Kidney glomerular epithelial cell (primary cell): ENCODE results near the gene TBX10.
"Not testable (repeated sequence)": the region's sequence is repeated elsewhere in the genome, so short reads cannot be mapped to it uniquely, and the experiment has no call there.

Experiments
- DNase-seq: peaks from one replicate; lab custom pipeline; 2025; lab: John Stamatoyannopoulos, UW

The TBX10 gene

DNA sequence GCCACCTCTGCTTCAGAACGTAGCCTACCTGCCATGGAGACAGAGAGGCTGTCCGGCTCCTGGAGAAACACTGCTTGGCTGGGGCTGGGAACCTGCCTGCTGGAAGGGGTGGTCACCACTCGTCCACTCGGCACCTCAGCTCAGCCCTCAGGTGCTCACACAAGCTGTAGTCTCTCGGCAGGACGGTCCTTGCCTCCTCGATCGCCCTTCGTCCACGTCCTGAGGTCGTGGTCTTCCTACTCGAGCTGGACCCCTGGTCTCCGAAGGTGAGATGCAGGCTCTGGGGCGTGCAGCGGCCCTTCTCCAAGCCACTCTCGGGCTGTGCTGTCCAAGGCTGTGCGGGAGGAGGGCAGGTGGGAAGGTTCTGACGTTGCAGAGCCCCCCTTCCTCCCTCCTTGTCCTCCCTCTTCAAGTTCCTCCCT is at the start of gene TBX10:
Gene TBX10, minus strand, starts transcription at position 326 of the 422 bp plus-strand sequence. Its CDS starts 291 bp downstream, at position 35.
- no peak for DNase-seq

DNA sequence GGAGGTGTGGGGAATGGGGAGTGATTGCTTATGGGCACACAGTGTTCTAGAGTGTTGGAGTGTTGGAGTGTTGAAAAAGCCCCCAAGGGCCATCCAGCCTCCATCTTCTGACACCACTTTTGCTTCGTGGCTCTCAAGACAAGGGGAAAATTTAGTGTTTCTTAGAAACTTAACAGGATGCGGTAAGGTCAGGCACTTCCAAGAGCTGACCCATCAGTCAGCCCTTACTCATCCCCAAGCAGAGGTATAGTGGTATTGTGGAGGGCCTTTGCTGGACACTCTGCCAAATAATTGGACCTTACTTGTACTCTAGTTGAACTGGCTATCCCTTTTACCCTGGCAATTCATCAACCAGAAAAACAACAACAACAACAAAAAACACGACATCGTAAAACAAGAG is 49.6 kb upstream of the TBX10 start:
- DNase-seq: no peak

GRCh38 chr11:67687986-67688385 is 48.4 kb upstream of the TBX10 start:
- no peak for DNase-seq

GRCh38 chr11:67685641-67686332 is 46.2 kb upstream of the TBX10 start:
- not testable (repeated sequence) for DNase-seq

- DNase-seq: not testable (repeated sequence)
These were observed 42.8 kb upstream of the TBX10 start for GRCh38 chr11:67682126-67683034.

DNA sequence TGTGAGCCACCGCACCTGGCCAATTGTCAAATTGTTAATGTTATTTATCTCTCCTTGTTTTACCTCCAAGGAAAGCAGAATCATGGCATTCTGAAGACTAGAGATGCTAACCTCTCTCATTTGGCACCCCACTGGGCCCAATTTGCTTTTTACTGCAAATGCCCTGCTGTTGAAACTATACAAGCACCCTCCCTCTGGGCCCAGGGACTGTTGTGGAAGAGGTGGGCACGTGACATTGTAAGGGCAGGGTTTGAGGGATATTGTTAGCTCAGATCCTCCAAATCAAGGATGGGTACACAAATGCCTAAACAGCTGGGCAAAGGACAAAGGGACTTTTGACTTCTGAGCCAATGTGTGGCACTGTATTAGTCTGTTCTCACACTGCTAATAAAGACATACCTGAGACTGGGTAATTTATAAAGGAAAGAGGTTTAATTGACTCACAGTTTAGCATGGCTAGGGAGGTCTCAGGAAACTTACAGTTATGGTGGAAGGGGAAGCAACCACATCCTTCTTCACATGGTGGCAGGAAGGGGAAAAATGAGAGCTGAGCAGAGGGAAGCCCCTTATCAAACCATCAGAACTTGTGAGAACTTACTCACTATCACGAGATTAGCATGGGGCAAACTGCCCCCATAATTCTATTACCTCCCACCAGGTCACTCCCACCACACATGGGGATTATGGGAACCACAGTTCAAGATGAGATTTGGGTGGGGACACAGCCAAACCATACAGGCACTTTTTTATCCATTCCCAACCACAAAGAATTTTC is 41.3 kb upstream of the TBX10 start:
- DNase-seq: no peak

- DNase-seq: no peak
These were observed 35.6 kb upstream of the TBX10 start for GRCh38 chr11:67675058-67675747.

DNA sequence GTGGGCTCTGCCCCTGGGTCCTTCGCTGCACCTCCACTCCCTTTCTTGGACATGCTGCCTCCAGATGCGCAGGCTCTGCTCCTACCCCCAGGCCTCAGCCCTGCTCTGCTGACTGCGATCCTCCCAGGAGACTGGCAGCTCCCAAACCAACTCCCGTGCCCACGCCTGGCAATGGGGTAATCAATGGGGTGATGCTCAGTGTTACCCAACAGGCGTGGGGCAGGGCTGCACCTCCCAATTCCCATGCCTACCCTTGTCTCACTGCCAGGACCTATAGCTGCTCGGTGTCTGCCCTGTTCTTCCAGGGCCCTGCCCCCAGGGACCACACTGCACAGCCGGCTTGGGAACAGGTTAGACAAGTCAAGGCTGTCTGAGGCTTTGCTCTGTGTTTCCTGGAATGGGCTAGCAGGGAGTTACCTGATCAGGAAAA is 34.9 kb upstream of the TBX10 start, which contains the start of gene ALDH3B2:
Gene ALDH3B2, minus strand, starts transcription at position 182 of the 430 bp plus-strand sequence. CDS start 7,688 bp downstream, outside the sequence.
- DNase-seq: no peak

- no peak for DNase-seq
These were observed 34.3 kb upstream of the TBX10 start for GRCh38 chr11:67673902-67674301.

- DNase-seq: no peak
These were observed 33.8 kb upstream of the TBX10 start for GRCh38 chr11:67673358-67673757.

DNA sequence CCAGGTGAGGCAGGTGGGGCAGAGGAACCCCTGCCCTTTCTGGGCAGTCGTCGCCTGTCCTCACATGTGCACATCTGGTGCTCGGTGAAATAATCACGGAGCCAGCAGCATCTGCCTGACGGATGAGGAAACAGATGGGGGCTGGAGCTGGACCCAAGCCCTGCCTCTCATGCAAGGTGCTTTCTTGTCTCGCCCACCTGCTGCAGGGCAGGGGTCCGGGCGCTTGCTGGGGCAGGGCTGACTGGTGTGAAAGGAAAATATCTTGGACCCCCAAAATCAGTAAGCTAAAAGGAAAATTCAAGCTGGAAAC is 31.6 kb upstream of the TBX10 start:
- DNase-seq: no peak

GRCh38 chr11:67670316-67671210 is 31.0 kb upstream of the TBX10 start:
- no peak for DNase-seq

GRCh38 chr11:67668192-67668551 is 28.6 kb upstream of the TBX10 start:
- no peak for DNase-seq

- no peak for DNase-seq
These were observed 28.1 kb upstream of the TBX10 start for GRCh38 chr11:67667490-67668191.

DNA sequence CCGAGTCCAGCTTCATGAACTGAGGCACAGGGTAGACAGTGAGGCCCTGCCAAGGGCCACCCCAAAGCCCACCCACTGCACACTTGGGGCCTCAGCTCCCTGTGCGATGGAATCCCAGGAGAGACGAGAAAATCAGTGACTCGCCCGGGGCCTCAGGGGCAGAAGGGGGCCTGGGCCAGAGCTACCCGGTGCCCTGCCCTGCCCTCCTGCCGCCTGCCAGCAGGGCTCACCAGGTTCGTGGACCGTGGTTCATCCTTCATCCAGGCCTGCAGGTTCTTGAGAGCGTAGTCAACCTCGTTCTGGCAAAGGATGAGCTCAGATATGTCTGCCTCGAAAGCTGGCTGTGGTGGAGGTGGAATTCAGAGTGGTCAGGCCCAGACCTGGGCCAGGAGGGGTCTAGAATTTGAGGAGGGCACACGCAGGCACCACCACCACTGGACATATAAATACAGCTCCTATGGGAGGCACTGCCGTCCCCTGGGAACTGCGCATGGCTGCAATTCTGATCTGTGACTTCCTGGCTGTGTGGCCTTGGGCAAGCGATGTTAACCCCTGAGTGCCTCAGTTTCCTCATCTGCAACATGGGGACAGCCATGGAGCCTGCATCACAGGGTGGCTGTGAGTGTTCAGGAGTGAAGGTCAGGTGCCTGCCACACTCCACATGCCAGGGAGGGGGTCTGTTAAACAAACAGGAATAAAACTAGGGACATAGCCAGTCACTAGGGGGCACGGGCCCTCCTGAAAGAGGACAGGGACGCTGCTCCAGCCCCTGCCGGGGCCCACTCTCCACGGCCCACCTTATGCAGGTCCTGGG is 27.3 kb upstream of the TBX10 start:
- no peak for DNase-seq

GRCh38 chr11:67666303-67666645 is 26.7 kb upstream of the TBX10 start:
- DNase-seq: no peak

DNA sequence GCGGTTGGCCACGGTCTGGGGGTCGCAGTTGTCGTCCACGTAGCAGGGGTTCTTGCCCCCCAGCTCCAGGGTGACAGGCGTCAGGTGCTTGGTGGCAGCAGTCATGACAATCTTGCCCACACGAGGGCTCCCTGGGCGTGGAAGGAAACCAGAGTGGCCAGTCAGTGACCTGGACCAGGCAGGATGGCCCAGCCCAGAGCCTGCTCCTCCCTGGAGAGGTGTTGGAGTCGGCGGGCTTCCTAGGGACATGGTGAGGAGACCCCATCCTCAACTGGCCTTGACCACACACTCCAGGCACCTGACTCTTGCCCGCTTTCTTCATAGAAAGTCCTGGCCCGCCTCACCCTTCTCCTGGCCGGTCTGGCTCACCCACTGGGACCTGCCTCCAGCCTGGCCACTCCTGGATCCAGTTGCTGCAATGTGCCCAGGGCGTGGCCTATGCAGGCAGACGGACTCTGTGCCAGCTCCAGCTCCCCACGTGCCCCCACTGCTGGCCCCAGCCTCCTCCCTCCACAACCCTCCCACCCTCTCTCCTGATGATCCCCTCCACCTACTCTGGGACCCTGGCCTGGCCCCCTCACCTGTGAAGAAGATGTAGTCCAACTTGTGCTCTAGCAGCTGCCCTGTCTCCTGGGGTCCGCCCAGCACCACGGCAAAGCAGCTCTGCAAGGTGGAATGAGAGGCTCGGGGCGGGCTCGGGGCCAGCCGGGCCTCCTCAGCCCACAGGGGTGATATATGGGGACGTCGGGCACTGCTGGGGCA is 26.2 kb upstream of the TBX10 start:
- no peak for DNase-seq

- no peak for DNase-seq
These were observed 25.4 kb upstream of the TBX10 start for GRCh38 chr11:67664696-67665540.
